ENCODE data around the gene ARID5B.

DNA sequence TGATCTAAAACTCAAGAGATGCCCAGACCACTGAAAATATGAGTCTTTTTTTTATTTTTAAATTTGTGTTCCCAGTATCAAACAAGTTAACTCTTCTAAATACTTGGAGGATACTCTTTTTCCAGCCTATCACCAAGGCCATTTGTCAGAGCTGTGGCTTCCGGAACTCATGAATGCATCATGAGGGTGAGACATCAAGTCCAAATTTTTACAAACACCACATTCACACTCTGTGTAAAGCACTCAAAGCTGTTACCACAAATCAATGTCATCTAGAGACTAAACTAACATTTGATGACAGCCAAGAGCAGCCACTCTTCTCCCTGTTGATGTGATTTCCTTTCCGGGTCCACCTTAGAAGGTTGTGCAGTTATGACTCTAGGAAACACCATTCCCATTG is 43.8 kb upstream of the ARID5B start:
- TF ChIP-seq, protein P1, sequence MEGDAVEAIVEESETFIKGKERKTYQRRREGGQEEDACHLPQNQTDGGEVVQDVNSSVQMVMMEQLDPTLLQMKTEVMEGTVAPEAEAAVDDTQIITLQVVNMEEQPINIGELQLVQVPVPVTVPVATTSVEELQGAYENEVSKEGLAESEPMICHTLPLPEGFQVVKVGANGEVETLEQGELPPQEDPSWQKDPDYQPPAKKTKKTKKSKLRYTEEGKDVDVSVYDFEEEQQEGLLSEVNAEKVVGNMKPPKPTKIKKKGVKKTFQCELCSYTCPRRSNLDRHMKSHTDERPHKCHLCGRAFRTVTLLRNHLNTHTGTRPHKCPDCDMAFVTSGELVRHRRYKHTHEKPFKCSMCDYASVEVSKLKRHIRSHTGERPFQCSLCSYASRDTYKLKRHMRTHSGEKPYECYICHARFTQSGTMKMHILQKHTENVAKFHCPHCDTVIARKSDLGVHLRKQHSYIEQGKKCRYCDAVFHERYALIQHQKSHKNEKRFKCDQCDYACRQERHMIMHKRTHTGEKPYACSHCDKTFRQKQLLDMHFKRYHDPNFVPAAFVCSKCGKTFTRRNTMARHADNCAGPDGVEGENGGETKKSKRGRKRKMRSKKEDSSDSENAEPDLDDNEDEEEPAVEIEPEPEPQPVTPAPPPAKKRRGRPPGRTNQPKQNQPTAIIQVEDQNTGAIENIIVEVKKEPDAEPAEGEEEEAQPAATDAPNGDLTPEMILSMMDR (IDR thresholded peaks at IDR 0.05; ENCODE audit: borderline replicate concordance, extremely low read depth, low read length, poor library complexity, severe bottlenecking) = no peak
- no peak for TF ChIP-seq EZH2 (IDR thresholded peaks at IDR 0.05; ENCODE audit: borderline replicate concordance, low read depth, low read length, severe bottlenecking)
